Gastroesophageal sphincter (tissue), 4 donors: ENCODE data around the gene DIP2C. TPM values are rescaled to one million over a fixed set of nuclear protein-coding genes. Genes with fewer than 3 reads are reported as not detected.

Experiments
- ATAC-seq: fragments of 150-250 bp; one replicate; pipeline ENCODE4 v1.9.1; 2016; ENCODE audit warnings: mild to moderate bottlenecking, moderate library complexity
- H3K27ac ChIP-seq, 4 donors: fragments of 200-600 bp; sonication (generic) in 3 of 4; 1 replicate in 3 of 4; 2 replicates in 1 of 4; pipeline ENCODE4 v1.5.1; 2016 to 2019
- H3K27me3 ChIP-seq: fragments of 200-600 bp; sonication (generic); one replicate; pipeline ENCODE4 v1.5.1; 2019
- H3K36me3 ChIP-seq, 2 donors: fragments of 200-600 bp; sonication (generic); one replicate each; pipeline ENCODE4 v1.5.1; 2019; ENCODE audit warnings: control low read depth in 1 of 2
- H3K4me1 ChIP-seq, 3 donors: fragments of 200-600 bp; sonication (generic); 1 replicate in 2 of 3; 2 replicates in 1 of 3; pipeline ENCODE4 v1.5.1; 2016 to 2019; ENCODE audit warnings: control low read depth in 2 of 3
- H3K4me3 ChIP-seq, 2 donors: fragments of 200-600 bp; sonication (generic); one replicate each; pipeline ENCODE4 v1.5.1; 2019; ENCODE audit warnings: mild to moderate bottlenecking in 1 of 2, moderate library complexity in 1 of 2
- H3K9me3 ChIP-seq, 3 donors: fragments of 200-600 bp; sonication (generic); one replicate each; pipeline ENCODE4 v1.5.1; 2017 to 2019; ENCODE audit warnings: control low read depth in 2 of 3
- CTCF ChIP-seq, 4 experiments: fragments of 200-600 bp in 2 of 4; fragments of 450-650 bp in 2 of 4; sonication (generic) in 1 of 4; IDR thresholded peaks; one replicate each; pipeline ENCODE4 v1.5.1; 2017 to 2019; ENCODE audit warnings: antibody characterized with exemption in 4 of 4, mild to moderate bottlenecking in 2 of 4, moderate library complexity in 2 of 4
- EP300 ChIP-seq: sonication (generic); formaldehyde crosslinking; IDR thresholded peaks from one replicate; pipeline ENCODE4 v1.6.1; 2017; ENCODE audit warnings: antibody characterized with exemption, mild to moderate bottlenecking
- POLR2A ChIP-seq, 2 donors: fragments of 450-650 bp; IDR thresholded peaks; one replicate each; pipeline ENCODE4 v1.6.1; 2017; ENCODE audit warnings: antibody characterized with exemption in 2 of 2, mild to moderate bottlenecking in 2 of 2, moderate library complexity in 1 of 2
- POLR2AphosphoS5 ChIP-seq: sonication (generic); formaldehyde crosslinking; IDR thresholded peaks from one replicate; pipeline ENCODE4 v1.6.1; 2017; ENCODE audit warnings: antibody characterized with exemption
- WGBS, 2 donors: methylation state at CpG; one replicate each; pipeline ENCODE4 v1.1.5; 2018; ENCODE audit warnings: low coverage in 1 of 2; 5-methylcytosine and 5-hydroxymethylcytosine counted together
- total RNA-seq, 4 donors: library from RNA; depleted of rRNA; stranded (reverse); fragments of >200 nt; gene quantifications; one replicate each; pipeline ENCODE4 v1.1.0, GENCODE V29; 2016

The DIP2C gene
- total RNA-seq, 4 donors from 2014 or later = 40.8 to 73.8 (median 47.7) TPM

DNA sequence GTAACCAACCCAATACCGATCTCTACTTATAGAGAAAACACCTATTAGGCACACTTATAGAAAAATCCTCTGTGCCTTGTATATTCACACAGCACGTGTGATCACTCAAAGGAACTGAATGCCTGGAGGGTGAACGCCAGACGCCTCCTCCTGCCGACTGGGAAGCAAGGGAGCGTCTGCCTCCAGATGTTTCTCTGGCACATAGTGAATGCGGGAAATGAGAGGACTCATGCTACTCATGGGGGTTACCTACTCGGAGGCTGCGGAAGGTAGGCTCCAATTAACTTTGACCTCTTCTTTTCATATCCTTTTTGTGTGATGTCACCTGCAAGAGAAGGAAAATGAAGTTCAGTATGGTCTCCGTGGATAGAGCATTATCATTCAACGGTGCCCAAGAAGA is 203.3 kb downstream of the DIP2C start:
- TF ChIP-seq POLR2A (IDR thresholded peaks at IDR 0.05) = no peak
- TF ChIP-seq POLR2AphosphoS5 = peak; percentile 76
- Histone ChIP-seq H3K9me3 (no peaks in the 10 kb centered on the region), H3K27me3 (no peaks in the 10 kb centered on the region), H3K4me1 (peaks cover 0 to 97% (median 12%) of the 10 kb centered on the region in 3 donors), H3K27ac (peak overlapping the region; percentile 77 to 93 (median 88)), H3K4me3 (no peak overlapping the region), H3K36me3 (peaks cover 0 to 27% of the 10 kb centered on the region in 2 donors)
- ATAC-seq = no peak
- WGBS, 2 donors = 26 to 35% methylated on average over 4 to 11 of the region's 11 CpGs

DNA sequence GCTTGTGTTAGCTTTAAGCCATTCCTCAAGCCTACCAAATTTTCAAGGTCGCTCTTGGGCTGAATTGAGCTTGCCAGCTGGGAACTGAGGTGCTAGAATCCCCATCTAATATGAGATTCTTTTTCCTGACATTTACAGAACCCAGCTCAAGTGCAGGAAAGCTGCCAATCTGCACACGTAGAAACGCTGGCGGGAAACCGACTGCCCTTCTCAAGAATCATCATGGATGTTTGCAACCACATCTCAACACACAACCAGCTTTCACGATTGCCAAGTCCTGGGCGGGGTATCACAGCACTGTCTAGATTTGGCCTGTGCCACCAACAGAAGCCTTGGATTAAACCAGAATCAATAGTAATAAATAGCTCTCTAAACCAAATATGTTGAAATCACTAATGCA is 203.7 kb downstream of the DIP2C start:
- Histone ChIP-seq H3K9me3 (no peaks in the 10 kb centered on the region), H3K27me3 (no peaks in the 10 kb centered on the region), H3K36me3 (peaks cover 0 to 27% of the 10 kb centered on the region in 2 donors), H3K4me3 (peak overlapping the region in 1 of 2 donors; percentile 43), H3K4me1 (peaks cover 0 to 97% (median 10%) of the 10 kb centered on the region in 3 donors), H3K27ac (peak overlapping the region; percentile 77 to 93 (median 88))
- WGBS, 2 donors = 22 to 29% methylated on average over 6 to 7 of the region's 7 CpGs
- no peak for ATAC-seq
- TF ChIP-seq CTCF (IDR thresholded peaks at IDR 0.05) = no peak
- no peak for TF ChIP-seq POLR2A (IDR thresholded peaks at IDR 0.05)
- TF ChIP-seq POLR2AphosphoS5 = peak; percentile 67
- no peak for TF ChIP-seq EP300

GRCh38 chr10:484925-485661 is 204.4 kb downstream of the DIP2C start:
- peak; percentile 21 for ATAC-seq
- peak overlapping the region; percentile 77 to 93 (median 88) for H3K27ac ChIP-seq
- peak overlapping the region; percentile 15 to 43 for H3K4me3 ChIP-seq
- TF ChIP-seq POLR2AphosphoS5 (no peak), EP300 (no peak), POLR2A (IDR thresholded peaks at IDR 0.05) (no peak), CTCF (IDR thresholded peaks at IDR 0.05) (no peak)
- peaks cover 0 to 27% of the 10 kb centered on the region in 2 donors for H3K36me3 ChIP-seq
- H3K27me3 ChIP-seq = no peaks in the 10 kb centered on the region
- H3K9me3 ChIP-seq = no peaks in the 10 kb centered on the region
- peaks cover 0 to 96% (median 10%) of the 10 kb centered on the region in 3 donors for H3K4me1 ChIP-seq
- WGBS, 2 donors = 47 to 57% methylated on average over 13 to 19 of the region's 31 CpGs

DNA sequence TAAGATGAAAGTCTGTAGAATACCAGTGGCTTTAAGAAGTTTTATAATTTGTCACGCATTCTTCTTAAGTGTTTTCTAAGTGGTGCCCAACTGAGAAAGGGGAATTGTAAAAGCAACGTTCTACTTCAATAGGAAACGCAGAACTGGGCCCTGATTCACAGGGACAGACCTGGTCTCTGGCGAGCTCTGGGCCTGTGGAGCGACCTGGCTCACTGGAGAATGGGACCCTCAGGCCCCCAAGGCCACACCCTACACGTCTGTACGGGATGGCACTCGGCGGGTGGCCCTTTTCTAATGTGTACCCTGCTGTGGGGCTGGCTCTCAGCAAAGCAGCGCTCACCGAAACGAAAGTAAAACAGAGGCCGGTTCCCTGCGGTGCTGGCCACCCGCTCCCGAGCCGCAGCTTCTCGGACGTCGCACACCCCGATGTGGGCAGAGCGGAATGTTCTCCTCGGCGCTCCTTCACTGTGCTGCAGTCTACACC is 205.0 kb downstream of the DIP2C start:
- TF ChIP-seq CTCF (IDR thresholded peaks at IDR 0.05) = no peak
- TF ChIP-seq POLR2A (IDR thresholded peaks at IDR 0.05) = no peak
- peak; percentile 23 for TF ChIP-seq POLR2AphosphoS5
- Histone ChIP-seq H3K36me3 (peaks cover 0 to 27% of the 10 kb centered on the region in 2 donors), H3K9me3 (no peaks in the 10 kb centered on the region), H3K27me3 (no peaks in the 10 kb centered on the region), H3K27ac (peak overlapping the region; percentile 77 to 93 (median 88)), H3K4me1 (peaks cover 0 to 93% (median 10%) of the 10 kb centered on the region in 3 donors), H3K4me3 (peak overlapping the region; percentile 15 to 43)
- 59 to 60% methylated on average over 12 to 21 of the region's 24 CpGs for WGBS, 2 donors
- peak; percentile 48 for ATAC-seq

- H3K9me3 ChIP-seq = no peaks in the 10 kb centered on the region
- H3K4me1 ChIP-seq = peaks cover 0 to 89% (median 10%) of the 10 kb centered on the region in 3 donors
- H3K27me3 ChIP-seq = no peaks in the 10 kb centered on the region
- H3K27ac ChIP-seq = peak overlapping the region in 3 of 4 donors; percentile 87 to 93 (median 90)
- ATAC-seq = no peak
- TF ChIP-seq CTCF (IDR thresholded peaks at IDR 0.05) (no peak), POLR2AphosphoS5 (no peak), POLR2A (IDR thresholded peaks at IDR 0.05) (no peak), EP300 (no peak)
- H3K4me3 ChIP-seq = no peak overlapping the region
- WGBS, 2 donors = 85 to 100% methylated on average over 4 to 10 of the region's 19 CpGs
- peaks cover 0 to 27% of the 10 kb centered on the region in 2 donors for H3K36me3 ChIP-seq
Observed at GRCh38 chr10:483261-483660, 206.2 kb downstream of the DIP2C start.
